Measurements from ENCODE around the gene WIF1.

The WIF1 gene

GRCh38 chr12:65147312-65147905 lies 26.3 kb upstream of the WIF1 start:
- DNase-seq (ENCODE audit: low read depth), result no peak
- no peak overlapping the region for H3K4me3 ChIP-seq (ENCODE audit: low read depth, low read length)
- TF ChIP-seq CTCF (IDR thresholded peaks at IDR 0.05; ENCODE audit: low read depth, low read length, missing control alignments), result no peak
- in situ Hi-C loops (cut with HindIII; ENCODE audit: low sequenced_read_pairs), result no loop called here

- in situ Hi-C loops (cut with HindIII; ENCODE audit: low sequenced_read_pairs), result no loop called here
- DNase-seq (ENCODE audit: low read depth), result no peak
- TF ChIP-seq CTCF (IDR thresholded peaks at IDR 0.05; ENCODE audit: low read depth, low read length, missing control alignments), result no peak
- H3K4me3 ChIP-seq (ENCODE audit: low read depth, low read length), result no peak overlapping the region
Observed at GRCh38 chr12:65140738-65141137, 19.6 kb upstream of the WIF1 start.

GRCh38 chr12:65139389-65139788 lies 18.3 kb upstream of the WIF1 start:
- TF ChIP-seq CTCF (IDR thresholded peaks at IDR 0.05; ENCODE audit: low read depth, low read length, missing control alignments), result no peak

GRCh38 chr12:65133879-65134278 lies 12.8 kb upstream of the WIF1 start:
- H3K4me3 ChIP-seq (ENCODE audit: low read depth, low read length), result no peak overlapping the region
- in situ Hi-C loops (cut with HindIII; ENCODE audit: low sequenced_read_pairs), result no loop called here
- DNase-seq (ENCODE audit: low read depth), result no peak
- TF ChIP-seq CTCF (IDR thresholded peaks at IDR 0.05; ENCODE audit: low read depth, low read length, missing control alignments), result no peak

More at GRCh38 chr12:65139389-65139788, 18.3 kb upstream of the WIF1 start:
- in situ Hi-C loops (cut with HindIII; ENCODE audit: low sequenced_read_pairs), result no loop called here
- H3K4me3 ChIP-seq (ENCODE audit: low read depth, low read length), result no peak overlapping the region
- no peak for DNase-seq (ENCODE audit: low read depth)

GRCh38 chr12:65126482-65126881 lies 5.4 kb upstream of the WIF1 start:
- no peak overlapping the region for H3K4me3 ChIP-seq (ENCODE audit: low read depth, low read length)
- no peak for TF ChIP-seq CTCF (IDR thresholded peaks at IDR 0.05; ENCODE audit: low read depth, low read length, missing control alignments)
- DNase-seq (ENCODE audit: low read depth), result no peak
- in situ Hi-C loops (cut with HindIII; ENCODE audit: low sequenced_read_pairs), result no loop called here

- TF ChIP-seq CTCF (IDR thresholded peaks at IDR 0.05; ENCODE audit: low read depth, low read length, missing control alignments), result no peak
- H3K4me3 ChIP-seq (ENCODE audit: low read depth, low read length), result no peak overlapping the region
- in situ Hi-C loops (cut with HindIII; ENCODE audit: low sequenced_read_pairs), result no loop called here
- no peak for DNase-seq (ENCODE audit: low read depth)
Observed at GRCh38 chr12:65125975-65126374, 4.9 kb upstream of the WIF1 start.

Measured in astrocyte of the cerebellum (primary cell).